NB4 (cell line): ENCODE measurements around the gene GPD1L.
A peak's percentile ranks its signal among the peaks of the same experiment; 100 is the strongest.
"Not testable (repeated sequence)": the region's sequence is repeated elsewhere in the genome, so short reads cannot be mapped to it uniquely, and the experiment has no call there.

Experiments
- DNase-seq: peaks from one replicate; pipeline ENCODE4 v3.0.0; 2010; ENCODE audit warnings: low read depth
- H3K4me3 ChIP-seq: one replicate; pipeline ENCODE4 v1.5.1; 2011; ENCODE audit warnings: mild to moderate bottlenecking, low read depth, low read length, moderate library complexity
- MAX ChIP-seq: IDR thresholded peaks from 2 replicates; pipeline ENCODE4 v1.6.1; 2011; ENCODE audit warnings: low read depth, low read length
- MYC ChIP-seq: IDR thresholded peaks from 2 replicates; pipeline ENCODE4 v1.6.1; 2011; ENCODE audit warnings: low read depth, low read length
- POLR2A ChIP-seq: IDR thresholded peaks from 2 replicates; pipeline ENCODE4 v1.6.1; 2011; ENCODE audit warnings: mild to moderate bottlenecking; ENCODE audit not compliant: insufficient read length; ENCODE audit errors: extremely low read depth
- TF ChIP-seq, protein P1 (sequence below): IDR thresholded peaks from one replicate; pipeline ENCODE4 v1.5.1; 2012; ENCODE audit warnings: low read depth, low read length

GPD1L gene

DNA sequence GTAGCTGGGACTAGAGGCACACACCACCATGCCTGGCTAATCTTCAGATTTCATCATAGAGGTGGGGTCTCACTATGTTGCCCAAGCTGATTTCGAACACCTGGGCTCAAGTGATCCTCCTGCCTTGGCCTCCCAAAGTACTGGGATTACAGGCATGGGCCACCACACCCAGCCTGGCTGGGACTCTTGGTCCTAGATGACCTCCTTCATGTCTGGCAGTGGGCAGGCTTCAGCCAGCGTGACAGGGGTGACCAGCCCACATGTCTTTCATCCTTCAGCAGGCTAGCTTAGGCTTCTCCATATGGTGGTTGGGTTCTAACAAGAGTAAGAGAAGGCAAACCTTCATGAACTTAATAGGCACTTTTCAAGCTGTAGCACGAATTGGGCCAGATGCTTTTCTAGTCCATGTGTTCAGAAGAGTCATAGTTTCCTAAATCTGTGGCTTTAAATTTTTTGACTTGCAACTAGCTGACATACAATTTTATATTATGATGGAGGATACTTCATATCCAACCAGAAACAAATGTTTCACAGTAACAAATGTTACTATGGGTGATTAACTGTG, 7.6 kb downstream of the GPD1L start:
- no peak for DNase-seq
- TF ChIP-seq MAX, result no peak
- TF ChIP-seq, protein P1, sequence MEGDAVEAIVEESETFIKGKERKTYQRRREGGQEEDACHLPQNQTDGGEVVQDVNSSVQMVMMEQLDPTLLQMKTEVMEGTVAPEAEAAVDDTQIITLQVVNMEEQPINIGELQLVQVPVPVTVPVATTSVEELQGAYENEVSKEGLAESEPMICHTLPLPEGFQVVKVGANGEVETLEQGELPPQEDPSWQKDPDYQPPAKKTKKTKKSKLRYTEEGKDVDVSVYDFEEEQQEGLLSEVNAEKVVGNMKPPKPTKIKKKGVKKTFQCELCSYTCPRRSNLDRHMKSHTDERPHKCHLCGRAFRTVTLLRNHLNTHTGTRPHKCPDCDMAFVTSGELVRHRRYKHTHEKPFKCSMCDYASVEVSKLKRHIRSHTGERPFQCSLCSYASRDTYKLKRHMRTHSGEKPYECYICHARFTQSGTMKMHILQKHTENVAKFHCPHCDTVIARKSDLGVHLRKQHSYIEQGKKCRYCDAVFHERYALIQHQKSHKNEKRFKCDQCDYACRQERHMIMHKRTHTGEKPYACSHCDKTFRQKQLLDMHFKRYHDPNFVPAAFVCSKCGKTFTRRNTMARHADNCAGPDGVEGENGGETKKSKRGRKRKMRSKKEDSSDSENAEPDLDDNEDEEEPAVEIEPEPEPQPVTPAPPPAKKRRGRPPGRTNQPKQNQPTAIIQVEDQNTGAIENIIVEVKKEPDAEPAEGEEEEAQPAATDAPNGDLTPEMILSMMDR, result no peak
- no peak for TF ChIP-seq MYC
- no peak for TF ChIP-seq POLR2A
- no peak overlapping the region for H3K4me3 ChIP-seq

DNA sequence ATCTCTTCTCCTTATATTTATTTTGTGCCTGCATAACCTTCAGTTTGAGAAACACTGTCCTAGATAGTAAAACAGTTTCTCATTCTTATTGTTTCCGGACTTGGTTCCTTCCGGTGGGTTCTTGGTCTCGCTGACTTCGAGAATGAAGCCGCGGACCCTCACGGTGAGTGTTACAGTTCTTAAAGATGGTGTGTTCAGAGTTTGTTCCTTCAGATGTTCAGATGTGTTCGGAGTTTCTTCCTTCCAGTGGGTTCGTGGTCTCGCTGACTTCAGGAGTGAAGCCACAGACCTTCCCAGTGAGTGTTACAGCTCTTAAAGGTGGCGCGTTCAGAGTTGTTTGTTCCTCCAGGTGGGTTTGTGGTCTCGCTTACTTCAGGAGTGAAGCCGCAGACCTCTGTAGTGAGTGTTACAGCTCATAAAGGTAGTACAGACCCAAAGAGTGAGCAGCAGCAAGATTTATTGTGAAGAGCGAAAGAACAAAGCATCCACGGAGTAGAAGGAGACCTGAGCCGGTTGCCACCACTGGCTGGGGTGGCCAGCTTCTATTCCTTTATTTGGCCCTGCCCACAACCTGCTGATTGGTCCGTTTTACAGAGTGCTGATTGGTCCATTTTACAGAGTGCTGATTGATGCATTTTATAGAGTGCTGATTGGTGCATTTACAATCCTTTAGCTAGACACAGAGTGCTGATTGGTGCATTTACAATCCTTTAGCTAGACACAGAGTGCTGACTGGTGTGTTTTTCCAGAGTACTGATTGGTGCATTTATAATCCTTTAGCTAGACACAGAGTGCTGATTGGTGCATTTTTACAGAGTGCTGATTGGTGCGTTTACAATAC, 8.3 kb downstream of the GPD1L start:
- not testable (repeated sequence) for DNase-seq, H3K4me3 ChIP-seq

DNA sequence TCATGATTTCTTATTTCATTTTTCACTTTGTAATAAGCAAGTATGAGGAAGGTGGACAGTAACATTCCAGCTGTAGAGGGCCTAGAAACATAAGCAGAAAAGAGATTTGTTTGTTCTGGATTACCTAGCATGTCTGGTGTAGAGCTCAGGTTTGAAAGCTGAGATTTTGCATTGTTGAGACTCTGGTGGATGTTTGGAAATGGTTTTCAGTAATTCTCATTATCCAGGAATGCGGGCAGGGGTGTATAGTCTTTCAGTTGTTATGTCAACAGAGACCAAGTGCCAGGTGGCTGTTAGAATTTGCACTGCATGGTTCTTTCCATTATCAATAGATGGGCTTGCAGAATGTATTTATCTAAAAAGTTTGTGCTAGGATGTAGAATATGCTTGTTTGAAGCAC, 10.9 kb downstream of the GPD1L start:
- no peak overlapping the region for H3K4me3 ChIP-seq
- TF ChIP-seq, protein P1, result no peak
- TF ChIP-seq MAX (no peak), POLR2A (no peak), MYC (no peak)
- no peak for DNase-seq

GRCh38 chr3:32118215-32118614, 11.8 kb downstream of the GPD1L start:
- no peak for DNase-seq
- H3K4me3 ChIP-seq, result no peak overlapping the region
- TF ChIP-seq MAX (no peak), POLR2A (no peak), MYC (no peak)
- TF ChIP-seq, protein P1, result no peak

DNA sequence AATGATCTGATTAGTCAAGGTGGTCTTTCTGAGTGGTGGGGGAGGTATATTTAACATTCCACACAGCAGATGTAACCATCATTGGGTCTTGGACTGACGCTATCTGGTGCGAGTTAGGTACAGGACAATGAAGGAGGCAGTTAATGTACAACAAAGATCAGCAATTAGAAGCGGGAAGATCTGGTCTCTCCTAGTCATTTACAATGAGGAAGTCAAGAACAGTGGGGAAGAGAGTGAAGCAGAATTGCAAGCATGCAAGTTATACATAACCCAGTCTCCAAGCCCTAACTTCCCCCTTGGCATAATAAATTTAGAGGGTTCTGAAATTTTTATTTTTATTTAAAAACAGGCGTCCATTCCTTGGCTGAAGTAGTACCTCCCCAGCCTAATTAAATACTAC, 14.1 kb downstream of the GPD1L start:
- TF ChIP-seq MAX (no peak), POLR2A (no peak), MYC (no peak; the same call in 1 of the 2 replicates)
- TF ChIP-seq, protein P1, result no peak
- peak; percentile 57 for DNase-seq
- no peak overlapping the region for H3K4me3 ChIP-seq

GRCh38 chr3:32121137-32121536, 14.7 kb downstream of the GPD1L start:
- no peak for DNase-seq
- no peak overlapping the region for H3K4me3 ChIP-seq
- TF ChIP-seq POLR2A (no peak), MAX (no peak), MYC (no peak)
- TF ChIP-seq, protein P1, result no peak
